GM12878 (cell line): ENCODE results near the gene TMEM236. TPM values are rescaled to one million over a fixed set of nuclear protein-coding genes. Genes with fewer than 3 reads are reported as not detected.

Experiments used
- ATAC-seq: fragments of 200-7000 bp; cut with Tn5 transposase; 3 replicates; pipeline ENCODE4 v1.9.1; 2020; ENCODE audit warnings: mild to moderate bottlenecking, moderate library complexity
- BruUV-seq: library from RNA; stranded (reverse); fragments of 400-500 nt; replicated peaks from 2 replicates; lab custom pipeline; 2021; lab: Mats Ljungman, UMichigan
- CTCF ChIA-PET: fragments of 300-600 bp; sonication (Branson Sonifier 250); formaldehyde crosslinking; extraction: SDS; loops from one replicate; lab custom pipeline; 2021; ENCODE audit warnings: inconsistent platforms; lab: Yijun Ruan, JAX
- POLR2A ChIA-PET: fragments of 350-600 bp; formaldehyde crosslinking; extraction: SDS; loops from one replicate; lab custom pipeline; 2021; ENCODE audit warnings: inconsistent platforms; lab: Charles Lee
- RAD21 ChIA-PET: fragments of 300-600 bp; sonication (Branson Sonifier 250); formaldehyde crosslinking; loops from one replicate; lab custom pipeline; 2023; ENCODE audit warnings: antibody characterized with exemption; ENCODE audit not compliant: unreplicated experiment; lab: Charles Lee
- SMC1A ChIA-PET: fragments of 300-600 bp; sonication (Branson Sonifier 250); formaldehyde crosslinking; loops from one replicate; lab custom pipeline; 2023; ENCODE audit not compliant: unreplicated experiment, uncharacterized antibody; lab: Charles Lee
- DNase-seq: peaks from one replicate; pipeline ENCODE4 v3.0.0-alpha.2; 2011; ENCODE audit warnings: low read depth, low spot score
- FAIRE-seq: peaks from 3 replicates; lab custom pipeline; 2011; peaks lifted over from hg19 to GRCh38; lab: Jason Lieb, UNC
- H2AFZ ChIP-seq: 2 replicates; pipeline ENCODE4 v1.6.0; 2011; ENCODE audit warnings: low read depth, low read length, control low read depth; ENCODE audit not compliant: control insufficient read depth
- H3K27ac ChIP-seq: 2 replicates; pipeline ENCODE4 v1.5.1; 2011; ENCODE audit warnings: control low read depth; ENCODE audit not compliant: control insufficient read depth, insufficient read depth
- H3K27me3 ChIP-seq, 2 experiments: replicated peaks in 1 of 2; 2 replicates each; pipeline versions ENCODE4 v1.6.0 to v1.6.1; 2011; ENCODE audit warnings: low read length in 1 of 2; ENCODE audit not compliant: control insufficient read depth in 2 of 2, insufficient read depth in 2 of 2
- H3K36me3 ChIP-seq, 2 experiments: 2 replicates each; pipeline ENCODE4 v1.5.1; 2011; ENCODE audit warnings: low read length in 1 of 2; ENCODE audit not compliant: control insufficient read depth in 2 of 2, insufficient read depth in 2 of 2
- H3K4me1 ChIP-seq: 2 replicates; pipeline ENCODE4 v1.6.1; 2011; ENCODE audit warnings: mild to moderate bottlenecking, low read length, moderate library complexity, mixed read lengths; ENCODE audit not compliant: control insufficient read depth, insufficient read depth
- H3K4me2 ChIP-seq: 2 replicates; pipeline ENCODE4 v1.6.0; 2011; ENCODE audit warnings: control low read depth; ENCODE audit not compliant: control insufficient read depth, insufficient read depth
- H3K4me3 ChIP-seq: fragments of 200-600 bp; sonication (generic); 2 replicates; pipeline ENCODE4 v1.5.1; 2016
- H3K79me2 ChIP-seq: 2 replicates; pipeline ENCODE4 v1.6.0; 2011; ENCODE audit warnings: low read length; ENCODE audit not compliant: control insufficient read depth, insufficient read depth
- H3K9ac ChIP-seq: 2 replicates; pipeline ENCODE4 v1.8.0; 2011; ENCODE audit warnings: low read length, control low read depth, mixed read lengths; ENCODE audit not compliant: control insufficient read depth, insufficient read depth
- H3K9me3 ChIP-seq: replicated peaks from 3 replicates; pipeline ENCODE4 v1.5.1; 2011; ENCODE audit warnings: mild to moderate bottlenecking, low read length; ENCODE audit not compliant: control insufficient read depth, insufficient read depth
- H4K20me1 ChIP-seq: 2 replicates; pipeline ENCODE4 v1.6.0; 2011; ENCODE audit not compliant: control insufficient read depth, insufficient read depth
- CUX1 ChIP-seq: IDR thresholded peaks from 2 replicates; pipeline ENCODE4 v1.6.1; 2012; ENCODE audit warnings: improper control_type of control experiment, low read depth, low read length; ENCODE audit not compliant: insufficient replicate concordance
- EGR1 ChIP-seq, 2 experiments: IDR thresholded peaks; 1 replicate in 1 of 2; 2 replicates in 1 of 2; pipeline ENCODE4 v1.6.1; 2011 to 2012; ENCODE audit warnings: low read depth in 2 of 2, low read length in 2 of 2, borderline replicate concordance in 1 of 2, mild to moderate bottlenecking in 1 of 2, moderate library complexity in 1 of 2
- NFXL1 ChIP-seq: fragments of 450-650 bp; IDR thresholded peaks from 2 replicates; pipeline ENCODE4 v1.6.1; 2017; ENCODE audit warnings: antibody characterized with exemption, mild to moderate bottlenecking, borderline replicate concordance
- PML ChIP-seq: IDR thresholded peaks from 2 replicates; pipeline ENCODE4 v1.6.1; 2012; ENCODE audit warnings: low read length, inconsistent platforms
- SMAD5 ChIP-seq: IDR thresholded peaks from 2 replicates; pipeline ENCODE4 v1.6.1; 2016; ENCODE audit warnings: antibody characterized with exemption, low read depth
- TARDBP ChIP-seq: IDR thresholded peaks from 2 replicates; pipeline ENCODE4 v1.6.1; 2016; ENCODE audit warnings: borderline replicate concordance
- TCF7 ChIP-seq: IDR thresholded peaks from 2 replicates; pipeline ENCODE4 v1.6.1; 2014; ENCODE audit warnings: antibody characterized with exemption, borderline replicate concordance
- YBX1 ChIP-seq: fragments of 450-650 bp; IDR thresholded peaks from 2 replicates; pipeline ENCODE4 v1.6.1; 2016; ENCODE audit warnings: antibody characterized with exemption
- ZNF687 ChIP-seq: fragments of 450-650 bp; IDR thresholded peaks from 2 replicates; pipeline ENCODE4 v1.6.1; 2017; ENCODE audit warnings: mild to moderate bottlenecking, moderate library complexity
- WGBS: methylation state at CpG from one replicate; pipeline ENCODE4 v1.1.6; 2016; ENCODE audit warnings: low lambda C conversion rate; ENCODE audit not compliant: insufficient replicate concordance, insufficient coverage; ENCODE audit errors: missing lambda C conversion rate; 5-methylcytosine and 5-hydroxymethylcytosine counted together
- in situ Hi-C: fragments of 300-500 bp; cut with MboI; formaldehyde crosslinking; loops from 9 replicates; pipeline ENCODE4 v1.14.3; 2018; ENCODE audit warnings: mixed read lengths
- intact Hi-C: fragments of 100-400 bp; cut with micrococcal nuclease; formaldehyde crosslinking; loops from one replicate; pipeline ENCODE4 v1.14.2; 2022; ENCODE audit not compliant: unreplicated experiment
- polyA plus RNA-seq, 11 experiments: library from polyadenylated mRNA; depleted of rRNA in 4 of 11; unstranded in 6 of 11; stranded (reverse) in 5 of 11; fragments of >200 nt; fragmentation: Nextera tagmentation in 4 of 11; fragmentation: Illumina TruSeq in 1 of 11; extraction: Ambion mirVana in 4 of 11; extraction: Trizol in 1 of 11; gene quantifications; 1 replicate in 1 of 11; 2 replicates in 10 of 11; pipeline versions ENCODE4 v1.2.1 to v1.2.3, GENCODE V29; 2011 to 2016; ENCODE audit warnings: inconsistent platforms in 2 of 11, missing spikeins in 2 of 11, low read depth in 1 of 11
- total RNA-seq, 4 experiments: library from RNA; depleted of rRNA in 3 of 4; stranded (reverse); fragments of >200 nt in 3 of 4; fragmentation: Illumina TruSeq in 1 of 4; extraction: Trizol in 1 of 4; gene quantifications; 2 replicates each; pipeline versions ENCODE4 v1.2.1 to v1.2.3, GENCODE V29; 2013 to 2021

Gene TMEM236
- total and polyA plus RNA-seq, 10 of the 15 experiments (the other 5 are each of a cell fraction or from before 2014, with no cell fraction given): 0.03 TPM; not detected in 9

- TF ChIP-seq ZNF687 (no peak), YBX1 (no peak), TCF7 (no peak), NFXL1 (no peak), PML (no peak)
Measured at GRCh38 chr10:17764142-17764541, 12.1 kb downstream of the TMEM236 start (continued).

GRCh38 chr10:17765602-17766001 is 13.6 kb downstream of the TMEM236 start:
- no peaks in the 10 kb centered on the region for H3K79me2 ChIP-seq
- CTCF ChIA-PET: interaction anchor here (1.8 kb wide), 1 partner anchor 8 kb away, joined by 4 read pairs; no protein-coding TSS in a partner anchor
- no peak for DNase-seq
- no peaks in the 10 kb centered on the region for H3K36me3 ChIP-seq
- in situ Hi-C loops: no loop called here
- ATAC-seq: no peak
- RAD21 ChIA-PET: no interaction called here
- no peak for TF ChIP-seq SMAD5
- TF ChIP-seq EGR1 (IDR thresholded peaks at IDR 0.05; ENCODE audit: borderline replicate concordance in 1 of 2, low read depth in 2 of 2, low read length in 2 of 2): no peak
- TF ChIP-seq TARDBP: no peak
- TF ChIP-seq CUX1: no peak
- FAIRE-seq: no peak
- H2AFZ ChIP-seq: no peak overlapping the region
- SMC1A ChIA-PET: no interaction called here
- H3K9me3 ChIP-seq: no peaks in the 10 kb centered on the region
- H3K27ac ChIP-seq: no peak overlapping the region
- POLR2A ChIA-PET: interaction anchor here (0.9 kb wide), 1 partner anchor 8 kb away, joined by 3 read pairs; no protein-coding TSS in a partner anchor
- 0% methylated on average over 3 of the region's 3 CpGs for WGBS
- no peak overlapping the region for H3K4me3 ChIP-seq
- no peaks in the 10 kb centered on the region for H3K27me3 ChIP-seq
- H3K4me1 ChIP-seq: no peaks in the 10 kb centered on the region
- no peak overlapping the region for H3K9ac ChIP-seq
- no peak overlapping the region for H3K4me2 ChIP-seq
- BruUV-seq: no TSS peak
- no peaks in the 10 kb centered on the region for H4K20me1 ChIP-seq
- intact Hi-C loops: no loop called here
